Uterus (tissue), 2 donors: Measurements from ENCODE around the gene TNFAIP8L1.

Experiments used
- POLR2A ChIP-seq, 2 donors: fragments of 450-650 bp; IDR thresholded peaks; one replicate each; pipeline ENCODE4 v1.6.1; 2016; ENCODE audit warnings: antibody characterized with exemption in 2 of 2, mild to moderate bottlenecking in 1 of 2, moderate library complexity in 1 of 2
- TF ChIP-seq, protein P1 (sequence below), 4 experiments: fragments of 200-600 bp in 2 of 4; fragments of 450-650 bp in 2 of 4; sonication (generic) in 2 of 4; IDR thresholded peaks; one replicate each; pipeline ENCODE4 v1.5.1; 2016 to 2019; ENCODE audit warnings: antibody characterized with exemption in 4 of 4, mild to moderate bottlenecking in 2 of 4, moderate library complexity in 1 of 4

DNA sequence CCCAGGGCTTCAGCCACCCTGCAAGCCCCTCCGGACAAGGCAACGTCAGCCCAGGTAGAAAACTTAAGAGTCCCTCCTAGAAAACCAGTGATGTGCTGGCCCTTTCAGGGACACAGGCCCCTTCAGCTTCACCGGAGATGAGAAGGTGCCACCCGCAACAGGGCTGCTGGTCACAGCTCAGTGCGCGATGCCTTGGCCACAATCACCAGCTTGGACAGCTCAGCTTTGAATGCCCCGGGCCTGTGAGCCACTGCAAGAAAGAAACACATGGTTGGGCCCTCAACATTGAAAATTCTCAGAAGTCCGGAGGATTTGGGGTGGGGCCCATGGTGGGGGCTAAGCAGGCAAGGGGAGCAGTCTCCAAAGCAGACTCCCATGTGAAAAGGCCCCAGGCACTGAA is 18.5 kb downstream of the TNFAIP8L1 start:
- no peak for TF ChIP-seq POLR2A (IDR thresholded peaks at IDR 0.05)
- TF ChIP-seq, protein P1, sequence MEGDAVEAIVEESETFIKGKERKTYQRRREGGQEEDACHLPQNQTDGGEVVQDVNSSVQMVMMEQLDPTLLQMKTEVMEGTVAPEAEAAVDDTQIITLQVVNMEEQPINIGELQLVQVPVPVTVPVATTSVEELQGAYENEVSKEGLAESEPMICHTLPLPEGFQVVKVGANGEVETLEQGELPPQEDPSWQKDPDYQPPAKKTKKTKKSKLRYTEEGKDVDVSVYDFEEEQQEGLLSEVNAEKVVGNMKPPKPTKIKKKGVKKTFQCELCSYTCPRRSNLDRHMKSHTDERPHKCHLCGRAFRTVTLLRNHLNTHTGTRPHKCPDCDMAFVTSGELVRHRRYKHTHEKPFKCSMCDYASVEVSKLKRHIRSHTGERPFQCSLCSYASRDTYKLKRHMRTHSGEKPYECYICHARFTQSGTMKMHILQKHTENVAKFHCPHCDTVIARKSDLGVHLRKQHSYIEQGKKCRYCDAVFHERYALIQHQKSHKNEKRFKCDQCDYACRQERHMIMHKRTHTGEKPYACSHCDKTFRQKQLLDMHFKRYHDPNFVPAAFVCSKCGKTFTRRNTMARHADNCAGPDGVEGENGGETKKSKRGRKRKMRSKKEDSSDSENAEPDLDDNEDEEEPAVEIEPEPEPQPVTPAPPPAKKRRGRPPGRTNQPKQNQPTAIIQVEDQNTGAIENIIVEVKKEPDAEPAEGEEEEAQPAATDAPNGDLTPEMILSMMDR (IDR thresholded peaks at IDR 0.05) = no peak
